Erythroblast (primary cell): ENCODE data around the gene MYRIP.

Source experiments
- DNase-seq, 2 experiments: peaks; one replicate each; lab custom pipeline; 2025; lab: John Stamatoyannopoulos, UW
- GATA1 ChIP-seq: IDR thresholded peaks from 2 replicates; pipeline ENCODE4 v1.6.1; 2011; ENCODE audit warnings: low read depth, mild to moderate bottlenecking, control low read depth, low read length, moderate library complexity
- POLR2A ChIP-seq: IDR thresholded peaks from 2 replicates; pipeline ENCODE4 v1.6.1; 2011; ENCODE audit warnings: mild to moderate bottlenecking, low read length

MYRIP gene

GRCh38 chr3:40042752-40043443 lies 233.5 kb downstream of the MYRIP start:
- no peak for DNase-seq
- TF ChIP-seq GATA1 (no peak), POLR2A (no peak)

DNA sequence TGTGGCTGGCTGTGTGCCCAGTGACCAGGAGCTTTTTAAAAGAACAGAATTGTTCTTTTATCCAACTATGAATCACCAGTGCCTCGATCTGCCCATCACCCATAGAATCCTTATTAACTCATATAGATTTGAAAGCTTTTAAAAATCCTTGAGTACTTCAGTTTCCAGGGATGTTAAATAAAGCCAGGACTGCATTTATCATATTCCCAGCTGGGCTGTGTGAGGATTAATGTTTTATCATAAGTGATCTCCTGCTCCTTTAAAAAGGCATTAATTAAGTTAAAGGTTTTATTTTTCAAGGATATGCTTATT lies 234.0 kb downstream of the MYRIP start:
- no peak for TF ChIP-seq GATA1
- no peak for TF ChIP-seq POLR2A
- DNase-seq: no peak

- no peak for DNase-seq
- no peak for TF ChIP-seq GATA1
- no peak for TF ChIP-seq POLR2A
Observed at GRCh38 chr3:40044487-40044886, 235.1 kb downstream of the MYRIP start.

- no peak for TF ChIP-seq GATA1
- TF ChIP-seq POLR2A: no peak
- no peak for DNase-seq
Observed at GRCh38 chr3:40045051-40045450, 235.6 kb downstream of the MYRIP start.

- TF ChIP-seq GATA1 (no peak), POLR2A (no peak)
- DNase-seq: no peak
Observed at GRCh38 chr3:40046149-40046548, 236.7 kb downstream of the MYRIP start.

DNA sequence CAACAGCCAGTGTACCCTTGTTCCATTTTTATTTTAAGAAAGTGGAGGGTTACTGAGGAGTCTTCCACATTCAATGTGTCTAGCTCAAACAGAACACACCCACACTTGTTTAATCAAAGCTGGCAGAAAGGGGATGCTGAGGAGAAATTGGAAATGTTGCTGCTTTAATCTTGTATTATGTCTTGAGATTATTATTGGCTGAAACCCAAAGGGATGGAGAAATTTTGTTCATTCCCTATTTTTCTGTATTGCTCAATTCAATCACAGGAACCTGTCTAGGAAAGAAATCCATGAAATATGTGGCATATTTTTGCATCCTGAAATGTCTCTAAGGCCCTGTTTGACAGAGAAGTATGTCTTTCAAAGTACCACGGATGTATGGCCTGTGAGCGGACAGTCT lies 238.0 kb downstream of the MYRIP start:
- DNase-seq: no peak
- TF ChIP-seq GATA1 (no peak), POLR2A (no peak)

- no peak for TF ChIP-seq GATA1
- DNase-seq: no peak
Observed at GRCh38 chr3:40053663-40054062, 244.3 kb downstream of the MYRIP start.

DNA sequence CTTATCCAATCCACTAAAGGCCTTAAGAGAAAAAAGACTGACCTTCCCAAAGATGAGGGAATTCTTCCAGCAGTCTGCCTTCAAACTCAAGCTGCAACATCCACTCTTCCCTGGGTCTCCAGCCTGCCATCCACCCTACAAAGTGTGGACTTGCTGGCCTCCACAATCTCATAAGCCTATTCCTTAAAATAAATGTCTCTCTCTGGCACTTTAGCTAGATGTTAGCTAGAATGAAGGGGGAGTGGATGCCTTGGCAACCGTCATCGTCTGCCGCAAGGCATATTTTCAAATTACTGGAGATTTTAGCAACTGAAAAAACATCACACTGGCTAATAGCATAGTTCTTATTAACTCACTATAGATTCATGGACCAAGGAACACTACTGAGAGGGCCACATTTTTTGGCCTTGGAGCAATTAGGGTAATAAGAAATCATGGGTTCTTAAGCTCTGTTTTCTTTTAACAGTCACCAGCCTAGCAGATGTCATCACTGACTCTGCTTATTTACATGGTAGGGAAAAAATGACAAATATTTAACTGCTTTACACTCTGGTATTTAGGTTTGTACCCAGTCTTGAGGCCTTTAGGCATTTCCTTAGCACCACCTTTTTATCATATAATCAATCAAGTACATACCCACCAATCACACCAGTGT lies 245.3 kb downstream of the MYRIP start:
- TF ChIP-seq GATA1: no peak
- no peak for TF ChIP-seq POLR2A
- no peak for DNase-seq

DNA sequence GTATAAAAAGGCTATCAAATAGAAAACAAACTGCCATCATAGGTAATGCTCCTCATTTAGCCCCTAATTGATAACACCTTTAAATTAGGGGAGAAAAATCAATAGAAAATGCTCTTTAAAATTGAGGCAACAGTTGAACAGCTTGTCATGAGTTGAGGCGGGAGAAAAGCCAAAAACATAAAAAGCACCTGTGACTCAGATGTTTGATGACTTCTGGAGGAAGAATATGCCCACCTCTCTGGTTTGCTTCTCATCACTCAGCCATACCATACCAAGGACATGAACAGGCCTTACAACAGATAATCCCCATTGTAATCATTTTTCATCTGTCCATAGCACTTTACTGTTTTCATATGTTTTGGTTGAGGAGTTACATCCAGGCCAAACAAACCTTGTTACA lies 246.0 kb downstream of the MYRIP start:
- TF ChIP-seq GATA1 (no peak), POLR2A (no peak)
- no peak for DNase-seq

- TF ChIP-seq GATA1: no peak
- TF ChIP-seq POLR2A: no peak
- DNase-seq: no peak
Observed at GRCh38 chr3:40055956-40056355, 246.5 kb downstream of the MYRIP start.

DNA sequence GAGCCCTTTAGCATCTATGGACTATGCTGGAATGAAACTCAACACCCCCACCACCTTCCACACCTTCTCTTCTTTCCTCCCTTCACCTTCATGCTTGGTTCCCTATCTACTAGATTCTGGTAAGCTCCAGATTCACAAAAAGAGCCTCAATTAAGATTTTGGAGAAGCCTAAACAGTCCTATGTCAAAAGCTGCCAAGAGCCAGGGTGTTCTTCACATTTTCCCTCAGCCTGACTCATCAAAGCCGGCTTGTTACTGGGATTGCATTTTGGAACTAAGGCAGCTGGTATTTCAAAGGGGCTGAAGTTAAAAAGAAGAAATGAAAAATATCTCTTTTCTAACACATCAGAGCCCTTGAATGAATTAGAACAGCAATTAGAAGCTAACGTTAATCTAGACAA lies 247.7 kb downstream of the MYRIP start:
- TF ChIP-seq GATA1 (no peak), POLR2A (no peak)
- no peak for DNase-seq

- TF ChIP-seq GATA1: no peak
- no peak for TF ChIP-seq POLR2A
- DNase-seq: no peak
Observed at GRCh38 chr3:40057786-40058185, 248.4 kb downstream of the MYRIP start.

DNA sequence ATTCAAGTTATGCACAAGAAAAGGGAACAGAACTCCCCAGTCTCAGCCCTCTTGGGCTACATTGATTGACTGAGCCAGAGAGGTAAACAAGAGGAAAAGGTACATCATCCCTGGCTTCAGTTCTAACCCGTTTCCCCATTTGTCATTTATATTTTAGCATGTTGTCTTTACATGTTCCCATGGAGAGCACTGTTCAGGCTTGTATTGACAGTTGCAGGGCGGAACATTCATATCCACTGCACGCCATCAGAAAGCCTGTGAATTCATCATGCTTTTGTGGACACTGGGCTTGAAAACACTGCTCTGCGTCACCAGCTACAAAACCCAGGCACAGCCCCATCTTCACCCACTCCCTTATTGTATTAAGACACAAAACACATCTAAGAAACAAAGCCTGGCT lies 259.2 kb downstream of the MYRIP start:
- no peak for DNase-seq

DNA sequence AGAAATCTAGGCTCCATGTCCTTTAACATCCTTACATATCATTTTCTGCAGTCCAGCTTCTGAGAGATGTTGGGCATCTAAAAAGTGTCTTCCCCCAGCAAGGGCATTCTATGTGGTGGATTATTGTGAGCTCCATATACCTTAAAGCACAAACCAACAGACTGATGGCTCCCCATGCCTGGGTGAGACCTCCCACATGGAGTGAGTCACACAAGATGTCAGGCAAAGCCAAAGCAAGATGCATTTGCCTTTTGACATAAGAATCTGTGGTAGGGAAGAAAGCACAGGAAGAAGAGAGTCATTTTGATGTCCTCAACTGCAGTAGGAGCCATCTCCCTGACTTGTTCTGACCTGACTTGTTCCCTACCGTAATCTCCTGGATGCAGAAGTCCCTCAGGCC lies 261.4 kb downstream of the MYRIP start:
- TF ChIP-seq GATA1: no peak
- TF ChIP-seq POLR2A: no peak
- DNase-seq: no peak

More for the DNA sequence above, 259.2 kb downstream of the MYRIP start:
- no peak for TF ChIP-seq GATA1
- TF ChIP-seq POLR2A: no peak
